Panc1 (cell line): ENCODE measurements around the gene MIX23.

Experiments
- CTCF ChIP-seq: fragments of 450-650 bp; IDR thresholded peaks from 2 replicates; pipeline ENCODE4 v1.5.1; 2017; ENCODE audit warnings: mild to moderate bottlenecking
- POLR2AphosphoS5 ChIP-seq: IDR thresholded peaks from 2 replicates; pipeline ENCODE4 v1.6.1; 2012; ENCODE audit warnings: mild to moderate bottlenecking, low read depth, low read length, moderate library complexity
- REST ChIP-seq, 2 experiments: IDR thresholded peaks; 2 replicates each; pipeline ENCODE4 v1.6.1; 2011 to 2012; ENCODE audit warnings: low read depth in 2 of 2, control low read depth in 1 of 2, low read length in 1 of 2, mild to moderate bottlenecking in 1 of 2, moderate library complexity in 1 of 2; ENCODE audit not compliant: insufficient read depth in 1 of 2
- SIN3A ChIP-seq: IDR thresholded peaks from 2 replicates; pipeline ENCODE4 v1.6.1; 2012; ENCODE audit warnings: low read depth, mild to moderate bottlenecking, low read length, moderate library complexity, borderline replicate concordance; ENCODE audit not compliant: insufficient read depth
- TCF7L2 ChIP-seq: IDR thresholded peaks from 2 replicates; pipeline ENCODE4 v1.6.1; 2011; ENCODE audit warnings: mild to moderate bottlenecking, low read depth, low read length, inconsistent platforms

- no peak for TF ChIP-seq CTCF
- TF ChIP-seq REST (IDR thresholded peaks at IDR 0.05; ENCODE audit: insufficient read depth in 1 of 2, low read depth in 2 of 2, low read length in 1 of 2), result no peak
- TF ChIP-seq SIN3A, result no peak
- no peak for TF ChIP-seq POLR2AphosphoS5
- no peak for TF ChIP-seq TCF7L2
Measured at GRCh38 chr3:122362026-122362425, 21.0 kb downstream of the MIX23 start.
